SU-DHL-6 (cell line): Measurements from ENCODE around the gene ANKRD31.
A peak's percentile ranks its signal among the peaks of the same experiment; 100 is the strongest.

ENCODE experiments used
- H2AFZ ChIP-seq: fragments of 200-600 bp; sonication (generic); 2 replicates; pipeline ENCODE4 v1.6.1; 2014; ENCODE audit warnings: low read depth, mild to moderate bottlenecking, moderate library complexity, mixed read lengths, antibody characterized with exemption, low read length; ENCODE audit not compliant: severe bottlenecking
- H3F3A ChIP-seq: fragments of 200-600 bp; shearing (Covaris generic); 2 replicates; pipeline ENCODE4 v1.6.0; 2016; ENCODE audit warnings: antibody characterized with exemption, mild to moderate bottlenecking; ENCODE audit not compliant: insufficient read depth
- H3K27ac ChIP-seq: fragments of 200-600 bp; sonication (generic); 2 replicates; pipeline ENCODE4 v1.5.1; 2016; ENCODE audit warnings: low read depth, mild to moderate bottlenecking, low read length, moderate library complexity, mixed read lengths
- H3K27me3 ChIP-seq: fragments of 200-600 bp; sonication (generic), shearing (Covaris generic); 2 replicates; pipeline ENCODE4 v1.6.0; 2014; ENCODE audit warnings: mild to moderate bottlenecking, low read length
- H3K36me3 ChIP-seq: fragments of 200-600 bp; sonication (generic); 2 replicates; pipeline ENCODE4 v1.6.1; 2014; ENCODE audit warnings: mild to moderate bottlenecking, low read length, mixed read lengths
- H3K4me2 ChIP-seq: fragments of 300-600, 200-600 bp; shearing (Covaris generic), sonication (generic); 2 replicates; pipeline ENCODE4 v1.6.0; 2014; ENCODE audit warnings: low read length, low read depth, mild to moderate bottlenecking; ENCODE audit not compliant: poor library complexity, severe bottlenecking
- H3K4me3 ChIP-seq: fragments of 200-600 bp; sonication (generic); 2 replicates; pipeline ENCODE4 v1.5.1; 2014; ENCODE audit warnings: antibody characterized with exemption, low read length, mild to moderate bottlenecking, mixed read lengths; ENCODE audit not compliant: insufficient read depth, poor library complexity, severe bottlenecking
- H3K79me2 ChIP-seq: fragments of 200-600 bp; sonication (generic); 2 replicates; pipeline ENCODE4 v1.6.1; 2014; ENCODE audit warnings: mild to moderate bottlenecking, low read length, moderate library complexity; ENCODE audit not compliant: insufficient read depth
- H3K9ac ChIP-seq: fragments of 200-600 bp; sonication (generic); 2 replicates; pipeline ENCODE4 v1.7.0; 2014; ENCODE audit warnings: mild to moderate bottlenecking, low read length
- H3K9me2 ChIP-seq: fragments of 200-600 bp; sonication (generic); replicated peaks from 2 replicates; pipeline ENCODE4 v1.6.1; 2014; ENCODE audit warnings: low read length; ENCODE audit not compliant: insufficient read depth
- H3K9me3 ChIP-seq: fragments of 200-600 bp; sonication (generic); 2 replicates; pipeline ENCODE4 v1.6.1; 2014; ENCODE audit warnings: low read length, mixed read lengths; ENCODE audit not compliant: insufficient read depth
- H4K20me1 ChIP-seq: fragments of 200-600 bp; sonication (generic); 2 replicates; pipeline ENCODE4 v1.6.1; 2014; ENCODE audit warnings: low read depth, mild to moderate bottlenecking, antibody characterized with exemption, low read length, moderate library complexity, mixed read lengths
- EZH2phosphoT487 ChIP-seq: fragments of 200-600 bp; sonication (generic), shearing (Covaris generic); conservative IDR thresholded peaks from 2 replicates; pipeline ENCODE4 v1.6.1; 2018; ENCODE audit warnings: mild to moderate bottlenecking, antibody characterized with exemption, low read length, moderate library complexity, mixed read lengths
- TF ChIP-seq, protein P1 (sequence below): fragments of 200-600 bp; sonication (generic); IDR thresholded peaks from one replicate; pipeline ENCODE4 v1.5.1; 2017; ENCODE audit warnings: antibody characterized with exemption, mild to moderate bottlenecking, low read length, moderate library complexity; ENCODE audit not compliant: insufficient read depth, poor library complexity, severe bottlenecking

ANKRD31 gene

DNA sequence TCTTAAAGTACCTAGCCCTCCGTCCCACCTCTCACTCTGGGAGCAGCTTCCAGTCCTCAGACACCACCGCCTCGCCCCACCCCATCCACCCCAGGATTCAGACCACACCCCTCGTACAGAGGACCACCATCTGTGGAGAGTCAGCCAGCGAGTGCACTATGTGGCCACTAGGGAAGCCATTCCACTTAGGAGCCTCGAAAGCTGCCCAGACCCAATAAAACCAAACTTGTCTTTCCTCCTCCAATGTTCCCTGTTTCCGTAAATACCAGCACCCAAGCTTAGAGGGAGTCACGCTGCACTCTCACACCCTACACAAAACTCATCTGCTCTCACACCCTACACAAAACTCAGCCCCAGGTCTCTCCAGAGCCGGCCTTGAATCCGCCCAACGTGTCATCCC lies 186.3 kb downstream of the ANKRD31 start:
- H3K4me3 ChIP-seq = no peak overlapping the region
- H3K9me3 ChIP-seq = no peaks in the 10 kb centered on the region
- no peaks in the 10 kb centered on the region for H3K27me3 ChIP-seq
- no peaks in the 10 kb centered on the region for H3K36me3 ChIP-seq
- H3F3A ChIP-seq = no peaks in the 10 kb centered on the region
- H3K9me2 ChIP-seq = no peaks in the 10 kb centered on the region
- H3K79me2 ChIP-seq = no peaks in the 10 kb centered on the region
- no peak for TF ChIP-seq EZH2phosphoT487
- TF ChIP-seq, protein P1, sequence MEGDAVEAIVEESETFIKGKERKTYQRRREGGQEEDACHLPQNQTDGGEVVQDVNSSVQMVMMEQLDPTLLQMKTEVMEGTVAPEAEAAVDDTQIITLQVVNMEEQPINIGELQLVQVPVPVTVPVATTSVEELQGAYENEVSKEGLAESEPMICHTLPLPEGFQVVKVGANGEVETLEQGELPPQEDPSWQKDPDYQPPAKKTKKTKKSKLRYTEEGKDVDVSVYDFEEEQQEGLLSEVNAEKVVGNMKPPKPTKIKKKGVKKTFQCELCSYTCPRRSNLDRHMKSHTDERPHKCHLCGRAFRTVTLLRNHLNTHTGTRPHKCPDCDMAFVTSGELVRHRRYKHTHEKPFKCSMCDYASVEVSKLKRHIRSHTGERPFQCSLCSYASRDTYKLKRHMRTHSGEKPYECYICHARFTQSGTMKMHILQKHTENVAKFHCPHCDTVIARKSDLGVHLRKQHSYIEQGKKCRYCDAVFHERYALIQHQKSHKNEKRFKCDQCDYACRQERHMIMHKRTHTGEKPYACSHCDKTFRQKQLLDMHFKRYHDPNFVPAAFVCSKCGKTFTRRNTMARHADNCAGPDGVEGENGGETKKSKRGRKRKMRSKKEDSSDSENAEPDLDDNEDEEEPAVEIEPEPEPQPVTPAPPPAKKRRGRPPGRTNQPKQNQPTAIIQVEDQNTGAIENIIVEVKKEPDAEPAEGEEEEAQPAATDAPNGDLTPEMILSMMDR = no peak
- no peak overlapping the region for H3K27ac ChIP-seq
- peak overlapping the region; percentile 38 for H2AFZ ChIP-seq
- H3K9ac ChIP-seq = no peak overlapping the region
- no peak overlapping the region for H3K4me2 ChIP-seq
- no peaks in the 10 kb centered on the region for H4K20me1 ChIP-seq

DNA sequence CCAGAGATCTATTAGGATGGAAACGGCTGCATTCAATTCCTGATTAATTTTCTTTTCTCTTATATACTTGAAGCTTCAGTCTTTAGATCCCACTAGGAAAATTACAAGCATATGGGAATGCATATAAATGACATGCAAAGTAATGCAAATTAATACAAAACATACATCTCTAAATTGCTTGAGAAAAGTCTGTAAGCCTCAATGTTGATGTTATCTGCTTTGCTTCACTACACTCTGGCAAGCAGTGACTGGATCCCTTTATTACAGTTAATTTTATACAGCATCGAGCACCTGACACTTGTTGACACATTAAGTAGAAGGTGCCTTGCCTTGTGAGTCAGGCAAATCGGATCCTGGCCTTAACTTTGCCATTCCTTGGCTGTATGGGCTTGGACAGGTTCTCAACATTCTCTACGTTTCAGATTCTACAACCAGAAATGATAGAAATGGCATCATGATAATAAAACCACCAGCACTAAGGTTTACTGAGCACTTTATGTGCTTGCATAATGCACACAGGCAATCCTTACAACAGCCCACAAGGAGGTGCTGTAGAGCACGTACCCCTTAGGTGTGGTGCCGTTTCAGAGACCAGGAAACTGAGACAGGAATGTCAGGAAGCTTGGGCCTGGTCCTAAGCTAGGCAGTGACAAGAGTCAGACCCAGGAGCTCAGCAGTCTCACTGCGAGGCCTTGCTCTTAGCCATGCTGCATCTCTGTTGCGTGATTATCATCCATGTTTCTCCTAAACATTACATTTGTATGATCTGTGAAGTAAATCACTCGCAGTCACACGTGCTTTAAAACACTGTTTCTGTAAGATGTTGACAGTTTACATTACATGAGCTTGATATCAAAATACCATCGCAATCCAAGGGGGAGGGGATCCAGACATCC lies 187.0 kb downstream of the ANKRD31 start:
- no peak overlapping the region for H3K9ac ChIP-seq
- H3K9me2 ChIP-seq = no peaks in the 10 kb centered on the region
- no peaks in the 10 kb centered on the region for H4K20me1 ChIP-seq
- no peak for TF ChIP-seq EZH2phosphoT487
- TF ChIP-seq, protein P1 = peak; percentile 55
- H3K27me3 ChIP-seq = no peaks in the 10 kb centered on the region
- H3F3A ChIP-seq = no peaks in the 10 kb centered on the region
- no peaks in the 10 kb centered on the region for H3K79me2 ChIP-seq
- H3K27ac ChIP-seq = no peak overlapping the region
- H3K4me2 ChIP-seq = no peak overlapping the region
- no peak overlapping the region for H3K4me3 ChIP-seq
- H3K9me3 ChIP-seq = no peaks in the 10 kb centered on the region
- H3K36me3 ChIP-seq = no peaks in the 10 kb centered on the region
- peak overlapping the region; percentile 38 for H2AFZ ChIP-seq

DNA sequence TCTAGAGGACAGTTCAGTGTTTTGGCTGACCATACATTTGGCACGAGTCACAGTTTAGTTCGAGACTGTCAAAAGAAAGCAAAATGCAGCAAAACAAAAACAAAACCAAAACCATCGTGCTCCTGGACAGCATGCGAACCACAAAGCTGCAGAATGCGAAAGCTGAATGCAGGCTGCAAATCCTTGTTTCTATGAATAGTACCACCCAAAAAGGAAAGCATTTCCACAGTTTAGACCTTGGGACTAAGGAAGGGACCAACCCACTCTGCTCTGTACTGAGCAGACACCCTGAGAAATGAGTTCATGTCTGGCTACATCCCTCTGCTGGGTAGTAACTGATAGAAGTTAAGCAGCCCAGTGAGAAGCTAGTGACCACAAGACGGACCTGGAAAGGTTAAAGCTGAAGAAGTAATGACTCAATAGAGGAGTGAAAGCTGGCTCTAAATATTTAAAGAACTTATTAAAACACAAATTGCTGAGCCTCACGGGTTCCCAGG lies 188.2 kb downstream of the ANKRD31 start:
- no peak overlapping the region for H3K27ac ChIP-seq
- H2AFZ ChIP-seq = no peak overlapping the region
- H3K9me3 ChIP-seq = no peaks in the 10 kb centered on the region
- H3K9me2 ChIP-seq = no peaks in the 10 kb centered on the region
- H3K36me3 ChIP-seq = no peaks in the 10 kb centered on the region
- no peak overlapping the region for H3K4me2 ChIP-seq
- no peak overlapping the region for H3K9ac ChIP-seq
- no peak overlapping the region for H3K4me3 ChIP-seq
- H3K79me2 ChIP-seq = no peaks in the 10 kb centered on the region
- H4K20me1 ChIP-seq = no peaks in the 10 kb centered on the region
- TF ChIP-seq, protein P1 = no peak
- no peak for TF ChIP-seq EZH2phosphoT487
- no peaks in the 10 kb centered on the region for H3K27me3 ChIP-seq
- no peaks in the 10 kb centered on the region for H3F3A ChIP-seq
